ENCODE results near the gene FCN3. TPM values are rescaled to one million over a fixed set of nuclear protein-coding genes. Genes with fewer than 3 reads are reported as not detected.

The FCN3 gene
- total RNA-seq, 1 donor from 2014 or later: not detected

DNA sequence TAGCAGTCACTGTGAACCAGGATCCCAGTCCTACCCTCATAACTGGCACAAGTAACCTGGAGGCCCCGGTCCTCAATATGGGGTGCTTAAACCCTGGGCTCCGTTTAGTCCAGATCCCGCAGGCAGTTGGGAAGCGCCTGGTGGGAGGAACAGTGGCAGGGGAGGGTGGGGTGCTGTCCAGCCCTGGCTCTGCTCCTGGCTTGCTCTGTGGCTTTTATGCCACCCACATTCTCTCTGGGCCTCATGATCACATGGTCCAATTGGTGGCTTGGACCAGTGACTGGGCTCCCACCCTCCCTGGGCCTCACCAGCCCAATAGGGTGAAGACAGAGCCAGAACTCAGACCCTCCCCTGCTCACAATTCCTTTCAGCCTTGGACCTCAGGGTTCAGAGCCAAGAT, 5.6 kb upstream of the FCN3 start:
- no peak for DNase-seq

DNA sequence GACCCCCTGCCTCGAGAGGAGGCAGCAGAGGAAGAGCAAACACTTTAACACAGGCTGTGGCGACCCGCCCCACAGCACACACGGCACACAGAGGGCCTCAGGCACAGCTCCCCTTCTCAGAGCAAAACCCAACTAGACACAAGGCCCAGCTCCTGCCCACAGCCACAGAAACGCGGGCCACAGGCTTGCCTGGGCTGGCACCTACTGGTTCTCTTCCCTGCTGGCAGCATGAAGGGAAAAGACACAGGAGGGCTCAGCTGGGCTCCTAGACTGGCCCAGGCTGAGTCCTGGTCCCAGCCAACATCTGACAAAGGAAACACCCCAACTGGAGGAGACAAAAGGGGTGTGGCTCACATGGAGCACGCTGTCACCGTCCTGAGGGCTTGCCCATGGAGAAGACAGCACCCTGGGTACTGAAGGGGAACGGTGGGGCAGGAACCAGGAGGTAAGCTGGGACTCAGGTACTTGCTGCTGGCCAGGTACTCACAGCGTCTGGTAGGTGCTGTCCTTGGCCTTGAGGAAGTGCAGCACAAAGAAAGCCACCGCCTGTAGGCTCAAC, 5.0 kb upstream of the FCN3 start:
- no peak for DNase-seq

DNA sequence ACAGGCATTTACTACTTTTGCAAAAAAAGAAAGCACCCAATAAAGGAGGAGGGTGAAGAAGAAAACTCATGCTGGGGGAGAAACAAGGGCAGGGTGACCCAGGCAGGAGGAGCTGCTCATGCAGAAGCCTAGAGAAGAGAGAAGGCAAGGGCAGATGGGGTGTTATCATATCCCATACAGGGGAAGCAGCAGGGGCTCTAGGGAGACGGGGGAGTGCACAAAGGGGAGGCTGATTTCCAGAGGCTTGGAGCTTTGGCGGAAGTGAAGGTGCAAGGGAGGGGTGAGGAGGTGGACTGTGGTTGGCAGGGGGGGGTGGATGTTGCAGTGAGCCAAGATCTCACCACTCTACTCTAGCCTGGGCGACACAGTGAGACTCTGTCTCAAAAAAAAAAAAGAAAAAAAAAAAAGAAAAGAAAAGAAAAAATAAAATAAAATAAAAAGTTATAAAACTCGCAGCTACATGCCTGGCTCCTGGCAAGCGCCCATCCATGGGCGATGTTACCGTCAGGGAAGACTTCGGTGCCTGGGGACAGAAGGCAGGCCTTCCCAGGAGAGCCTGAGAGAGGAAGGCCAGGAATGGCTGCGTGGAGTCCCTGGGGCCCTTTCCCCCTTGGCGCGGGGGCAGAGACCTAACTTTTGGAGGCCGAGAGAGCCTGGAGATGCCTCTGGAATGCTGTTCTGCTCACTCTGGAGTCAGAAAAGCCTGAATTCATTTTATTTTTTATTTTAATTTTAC, 3.3 kb upstream of the FCN3 start:
- no peak for DNase-seq

DNA sequence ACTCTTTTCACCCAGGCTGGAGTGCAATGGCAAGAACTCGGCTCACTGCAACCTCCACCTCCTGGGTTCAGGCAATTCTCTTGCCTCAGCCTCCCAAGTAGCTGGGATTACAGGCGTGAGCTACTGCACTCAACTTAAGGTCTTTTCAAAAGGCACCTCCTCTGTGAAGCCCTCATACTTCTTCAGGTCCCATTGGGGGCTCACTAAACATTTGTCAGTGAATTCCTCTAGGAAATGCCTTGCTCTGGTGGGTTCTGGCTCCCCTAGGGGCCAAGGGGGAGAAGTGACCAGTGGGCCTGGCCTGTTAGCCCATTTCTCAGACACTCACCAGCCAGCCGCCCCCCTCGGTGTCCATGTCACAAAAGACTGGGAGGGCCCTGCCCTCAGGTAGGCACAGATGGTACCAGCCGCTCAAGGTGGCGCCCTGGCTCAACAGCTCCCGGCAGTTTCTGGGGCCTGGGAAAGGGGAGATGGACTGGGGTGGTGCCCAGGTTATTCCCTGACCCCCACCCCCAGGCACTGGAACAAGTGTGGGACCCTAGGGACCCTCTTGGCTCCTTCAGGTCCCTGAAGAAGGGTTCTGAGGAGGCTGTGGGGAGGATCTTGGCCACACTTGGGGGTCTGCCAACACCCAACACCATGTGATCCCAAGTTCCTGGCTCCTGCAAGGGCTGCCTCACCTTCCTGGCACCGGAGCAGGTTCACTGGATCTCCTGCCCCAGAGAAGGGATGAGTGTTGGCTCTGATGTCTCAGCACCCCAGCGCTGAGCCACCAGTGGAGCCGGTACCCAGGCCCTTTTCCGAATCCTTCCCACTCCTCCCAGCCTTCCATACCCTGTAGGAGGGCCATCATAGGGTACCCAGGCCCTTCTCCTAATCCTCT, 1.6 kb downstream of the FCN3 start:
- no peak for DNase-seq

DNA sequence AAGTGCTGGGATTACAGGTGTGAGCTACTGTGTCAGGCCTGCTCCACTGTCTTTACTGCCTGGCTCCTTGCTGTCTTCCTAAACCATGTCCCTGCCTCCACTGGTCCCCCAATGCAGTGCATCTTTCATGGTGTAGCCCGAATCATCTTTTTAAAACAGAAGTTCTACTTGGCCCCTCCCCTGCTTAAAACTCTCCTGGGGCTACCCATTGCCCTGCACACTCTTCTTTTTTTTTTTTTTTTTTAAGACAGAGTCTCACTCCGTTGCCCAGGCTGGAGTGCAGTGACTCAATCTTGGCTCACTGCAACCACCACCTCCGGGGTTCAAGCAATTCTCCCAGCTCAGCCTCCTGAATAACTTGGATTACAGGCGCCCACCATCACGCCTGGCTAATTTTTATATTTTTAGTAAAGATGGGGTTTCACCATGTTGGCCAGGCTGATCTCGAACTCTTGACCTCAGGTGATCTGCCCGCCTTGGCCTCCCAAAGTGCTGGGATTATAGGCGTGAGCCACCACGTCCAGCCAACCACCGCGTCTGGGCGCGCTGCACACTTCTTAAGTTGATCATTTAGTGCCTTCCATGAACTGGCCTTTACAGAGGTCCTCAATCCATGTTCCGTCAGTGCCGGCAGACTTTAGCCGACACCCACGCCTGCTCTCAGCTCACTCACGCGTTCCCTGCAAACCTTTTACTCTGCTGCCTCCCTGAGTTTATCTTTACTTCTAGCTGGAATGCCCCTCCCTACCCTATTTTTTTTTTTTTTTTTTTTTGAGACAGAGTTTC, 2.4 kb downstream of the FCN3 start:
- DNase-seq: no peak

DNA sequence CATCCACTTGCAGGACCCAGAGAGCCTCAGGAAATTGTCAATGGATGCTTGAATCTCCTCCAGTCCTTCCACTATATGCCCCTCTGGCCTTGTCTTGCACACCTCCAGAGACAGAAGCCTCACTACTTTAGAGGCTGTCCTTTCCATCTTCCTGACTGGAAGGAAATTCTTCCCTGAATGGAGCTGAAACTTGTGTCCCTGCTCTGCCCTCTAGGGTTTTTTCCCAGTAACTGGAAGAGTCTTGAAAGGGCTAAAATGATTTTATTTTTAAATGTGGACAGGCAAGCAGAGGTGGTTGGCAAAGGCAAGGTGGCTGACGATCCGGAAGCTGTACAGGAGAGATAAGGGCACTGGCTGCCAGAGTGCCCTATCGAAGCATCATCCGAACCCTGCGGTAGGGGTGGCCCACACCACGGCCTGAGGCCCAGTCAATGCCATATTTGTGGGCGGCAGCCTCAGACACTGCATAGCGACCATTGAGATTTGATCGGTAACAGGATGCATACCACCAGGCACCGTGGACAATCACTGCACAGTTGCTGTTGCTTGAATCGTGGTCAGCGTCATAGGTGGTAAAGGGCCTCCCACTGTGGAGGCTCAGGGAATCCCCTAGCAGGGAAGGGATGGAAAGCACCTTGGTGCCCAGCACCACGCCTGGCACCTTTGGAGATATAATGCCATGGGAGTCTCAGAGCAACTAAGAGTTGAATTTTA, 5.6 kb downstream of the FCN3 start:
- peak; percentile 46 for DNase-seq

DNA sequence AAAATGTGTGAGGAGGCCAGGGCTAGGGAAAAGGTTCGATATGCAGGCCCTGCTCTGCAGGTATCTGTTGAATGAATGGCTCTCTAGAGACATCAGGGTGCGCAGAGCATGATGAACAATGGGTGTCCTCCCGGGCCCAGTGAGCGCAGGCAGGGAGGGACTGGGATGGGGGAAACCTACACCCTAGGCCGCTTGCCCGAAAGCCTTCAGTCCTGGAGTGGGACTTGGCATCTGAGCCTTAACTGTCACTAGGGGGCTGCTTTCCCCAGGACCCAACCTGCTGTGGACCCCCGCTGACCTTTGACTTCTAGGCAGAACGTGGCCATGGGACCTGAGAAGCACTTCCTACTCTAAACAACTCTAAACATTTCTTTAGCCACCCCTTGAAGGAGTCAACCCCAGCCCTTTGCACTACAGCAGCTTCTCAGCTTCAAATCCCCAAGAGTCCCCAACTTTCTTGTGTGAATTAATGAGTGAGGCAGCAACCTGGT, 7.4 kb downstream of the FCN3 start:
- no peak for DNase-seq

DNA sequence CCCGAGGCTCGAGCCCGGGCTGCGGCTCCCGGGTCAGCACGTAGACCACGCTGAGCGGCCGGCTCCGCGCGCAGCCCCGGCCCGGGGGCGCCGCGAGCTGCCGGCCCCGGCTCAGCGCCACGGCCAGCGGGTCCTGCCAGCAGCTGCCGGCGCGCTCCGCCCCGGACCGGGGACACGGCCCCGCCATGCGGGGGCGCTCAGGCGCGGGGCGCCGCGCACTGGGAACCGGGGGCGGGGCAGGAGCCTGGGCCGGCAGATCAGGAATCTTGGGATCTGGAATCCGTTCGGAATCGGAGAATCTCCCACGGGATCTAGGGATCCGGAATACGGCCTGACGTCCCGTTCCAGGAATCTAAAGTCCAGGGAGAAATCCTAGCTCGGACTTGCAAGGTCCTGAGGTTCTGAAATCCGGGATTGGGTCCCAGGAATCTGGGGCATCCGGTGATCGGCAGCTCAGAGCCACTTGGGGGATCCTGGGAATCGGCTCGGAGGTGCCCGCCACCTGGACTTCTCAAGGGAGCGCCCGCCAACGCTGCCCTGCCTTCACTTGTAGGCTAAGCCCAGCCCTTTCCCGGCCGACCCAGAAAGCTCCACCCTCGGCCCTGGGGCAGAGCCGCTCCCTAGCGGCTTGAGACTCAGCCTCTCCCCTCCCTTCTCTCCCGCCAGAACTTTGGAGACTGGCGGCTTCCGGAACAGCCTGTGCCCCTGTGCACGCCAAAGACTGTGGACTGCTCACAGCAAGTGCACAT, 8.0 kb downstream of the FCN3 start, which contains the start of gene MAP3K6:
Gene MAP3K6, minus strand, starts transcription at position 551 of the 749 bp plus-strand sequence. Its CDS starts 364 bp downstream, at position 187.
- peak; percentile 79 for DNase-seq

DNA sequence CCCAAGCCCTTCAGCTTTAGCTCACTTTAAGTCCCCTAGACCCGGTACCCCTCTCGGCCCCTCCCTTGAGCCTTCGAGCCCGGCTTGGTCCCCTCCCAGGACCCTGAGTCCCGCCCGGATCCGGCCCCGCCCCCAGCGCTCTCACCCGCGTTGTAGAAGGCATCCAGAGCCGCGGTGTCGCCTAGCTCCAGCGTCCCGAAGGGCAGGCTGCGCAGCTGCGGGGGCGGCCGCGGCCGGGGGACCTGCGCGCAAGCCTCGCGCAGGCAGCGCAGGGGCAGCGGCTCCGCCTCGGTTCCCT, 8.6 kb downstream of the FCN3 start:
- DNase-seq: peak; percentile 81

DNA sequence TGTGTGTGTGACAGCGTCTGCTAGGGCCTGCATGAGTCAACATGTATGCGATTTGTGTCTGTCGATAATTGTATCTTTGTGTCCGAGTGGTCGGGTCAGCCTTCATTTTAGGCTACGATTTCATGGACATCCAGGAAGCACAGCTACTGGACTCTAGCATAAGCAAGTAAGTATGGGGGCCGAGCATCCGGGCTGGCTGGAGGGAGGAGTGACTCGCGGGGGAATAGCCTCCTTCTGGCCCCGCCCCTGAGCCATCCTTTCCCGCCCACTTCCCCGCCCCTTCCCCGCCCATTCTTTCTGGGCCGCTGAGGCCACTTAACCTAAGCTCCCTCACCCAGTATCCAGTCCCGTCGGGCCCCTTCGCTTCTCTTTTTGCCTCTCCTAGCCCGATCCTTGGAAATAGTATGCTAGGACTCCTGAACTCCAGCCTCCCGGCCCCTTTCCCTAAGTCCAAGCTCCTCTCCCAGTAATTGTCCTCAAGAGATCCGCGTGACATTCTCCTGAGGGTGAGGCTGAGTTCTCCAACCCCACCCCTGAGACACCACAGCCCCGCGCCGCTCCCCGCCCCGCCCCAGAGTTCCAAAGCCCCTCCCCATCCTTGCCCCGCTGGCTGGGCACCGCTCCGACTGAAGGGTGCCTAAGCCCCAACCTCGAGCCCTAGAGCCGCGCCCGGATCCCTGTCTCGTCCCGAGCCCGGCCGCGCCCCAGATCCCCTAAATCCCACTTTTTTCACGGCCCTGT, 9.1 kb downstream of the FCN3 start:
- peak; percentile 90 for DNase-seq

DNA sequence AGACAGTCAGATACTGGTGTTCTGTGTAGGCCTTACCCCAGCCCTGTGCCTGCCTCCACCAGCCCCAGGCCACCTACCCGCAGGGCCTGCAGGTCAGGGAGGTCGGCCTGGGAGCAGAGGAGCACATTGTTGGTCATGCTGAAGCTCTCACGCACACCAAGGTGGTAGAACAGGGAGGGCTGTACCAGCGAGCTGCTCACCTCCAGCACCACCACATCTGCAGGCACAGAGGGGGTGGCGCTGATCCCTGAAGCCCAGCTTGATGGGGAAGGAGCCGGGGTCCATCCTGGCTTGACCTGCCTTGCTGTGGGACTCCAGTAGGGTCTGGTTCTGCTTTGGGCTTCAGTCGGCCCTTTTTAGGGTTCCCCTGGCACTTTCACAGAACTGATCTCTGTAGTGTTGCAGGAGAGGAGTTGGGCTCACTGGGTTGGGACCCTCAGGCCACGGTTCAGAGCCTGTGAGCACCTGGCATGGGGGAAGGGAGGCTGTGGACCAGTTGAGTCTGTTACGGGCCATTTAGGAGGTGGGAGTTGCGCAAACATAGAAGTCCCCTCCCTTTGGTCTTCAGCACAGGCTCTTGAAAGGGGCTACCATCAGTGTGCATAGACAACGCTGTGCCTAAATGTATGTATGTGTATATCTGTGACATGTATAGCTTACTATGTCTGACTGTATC, 9.8 kb downstream of the FCN3 start:
- DNase-seq: no peak

DNA sequence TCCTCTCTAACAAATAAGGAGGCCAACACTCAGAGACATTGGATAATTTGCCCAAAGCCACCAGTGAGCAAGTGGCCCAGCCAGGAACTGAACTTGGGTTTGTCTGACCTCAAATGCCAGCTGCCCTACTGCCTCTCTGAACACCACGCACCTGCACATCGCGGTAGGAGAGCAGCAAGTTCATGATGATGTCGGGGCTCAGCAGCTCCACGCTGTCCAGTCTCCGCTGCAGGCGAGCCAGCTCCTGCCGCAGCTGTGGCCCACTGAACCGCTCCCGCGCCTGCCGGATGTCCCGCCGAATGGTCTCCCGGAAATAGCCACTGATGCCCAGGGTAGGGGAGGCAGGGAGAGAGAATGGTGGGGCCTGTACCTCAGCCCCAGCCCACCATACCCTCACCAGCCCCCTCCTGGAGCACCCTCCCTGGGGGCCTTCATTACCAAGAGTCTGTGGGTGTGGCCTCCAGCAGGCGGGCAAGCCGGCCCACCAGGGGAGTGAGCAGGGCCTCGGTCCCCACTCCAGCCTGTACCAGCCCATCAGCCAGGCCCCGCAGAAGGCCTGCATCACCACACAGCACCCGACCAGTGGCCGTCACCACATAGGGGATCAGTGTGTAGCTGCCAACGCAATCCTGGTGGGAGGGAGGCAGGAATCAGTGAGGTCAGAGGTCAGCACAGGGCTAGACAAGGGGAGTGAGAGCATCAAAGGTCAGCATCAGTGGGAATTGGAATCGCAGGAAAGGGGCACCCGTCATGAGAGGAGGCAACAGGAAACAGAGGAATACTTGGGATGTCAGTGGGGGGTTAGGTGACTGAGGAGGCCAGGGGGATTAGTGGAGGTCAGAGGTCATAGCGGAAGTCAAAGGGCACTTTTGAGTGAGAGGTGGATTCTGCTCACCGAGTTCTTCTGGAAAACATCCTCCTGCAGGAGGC, 10.6 kb downstream of the FCN3 start:
- no peak for DNase-seq

DNA sequence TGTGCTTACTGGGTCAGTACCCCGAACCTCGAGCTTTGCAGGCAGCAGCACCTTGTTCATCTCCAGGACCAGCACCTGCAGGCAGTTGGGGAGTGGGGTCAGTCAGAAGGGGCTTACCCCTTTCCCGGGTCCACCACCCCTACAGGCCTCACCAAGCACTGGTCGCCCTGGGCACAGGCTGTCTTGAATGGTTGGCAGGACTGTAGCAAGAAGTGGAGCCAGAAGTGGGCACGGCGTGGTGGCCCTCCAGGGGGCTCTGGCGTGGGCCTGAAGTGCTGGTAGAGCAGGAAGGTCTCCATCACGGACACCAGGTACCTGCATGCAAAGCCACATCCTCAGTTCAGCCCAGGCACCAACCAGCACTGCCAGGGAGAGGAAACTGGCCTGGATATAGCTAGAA, 13.1 kb downstream of the FCN3 start:
- no peak for DNase-seq

DNA sequence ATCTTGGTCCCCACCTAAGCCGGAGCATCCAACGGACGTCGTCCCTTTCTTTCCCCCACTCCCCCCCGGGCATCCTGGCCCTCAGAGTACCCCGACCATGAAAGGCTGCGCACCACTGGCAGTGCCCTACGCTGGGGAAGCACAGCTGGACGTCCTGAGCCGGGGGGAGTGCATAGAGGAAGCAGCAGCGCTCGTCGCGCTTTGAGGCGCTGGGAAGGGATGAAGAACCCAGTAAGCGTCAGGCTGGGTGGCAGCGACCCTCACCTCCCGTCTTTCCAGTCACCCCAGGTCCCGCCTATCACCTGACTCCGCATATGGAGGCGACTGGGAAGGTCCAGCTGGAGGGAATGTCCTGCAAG, 13.6 kb downstream of the FCN3 start:
- no peak for DNase-seq

DNA sequence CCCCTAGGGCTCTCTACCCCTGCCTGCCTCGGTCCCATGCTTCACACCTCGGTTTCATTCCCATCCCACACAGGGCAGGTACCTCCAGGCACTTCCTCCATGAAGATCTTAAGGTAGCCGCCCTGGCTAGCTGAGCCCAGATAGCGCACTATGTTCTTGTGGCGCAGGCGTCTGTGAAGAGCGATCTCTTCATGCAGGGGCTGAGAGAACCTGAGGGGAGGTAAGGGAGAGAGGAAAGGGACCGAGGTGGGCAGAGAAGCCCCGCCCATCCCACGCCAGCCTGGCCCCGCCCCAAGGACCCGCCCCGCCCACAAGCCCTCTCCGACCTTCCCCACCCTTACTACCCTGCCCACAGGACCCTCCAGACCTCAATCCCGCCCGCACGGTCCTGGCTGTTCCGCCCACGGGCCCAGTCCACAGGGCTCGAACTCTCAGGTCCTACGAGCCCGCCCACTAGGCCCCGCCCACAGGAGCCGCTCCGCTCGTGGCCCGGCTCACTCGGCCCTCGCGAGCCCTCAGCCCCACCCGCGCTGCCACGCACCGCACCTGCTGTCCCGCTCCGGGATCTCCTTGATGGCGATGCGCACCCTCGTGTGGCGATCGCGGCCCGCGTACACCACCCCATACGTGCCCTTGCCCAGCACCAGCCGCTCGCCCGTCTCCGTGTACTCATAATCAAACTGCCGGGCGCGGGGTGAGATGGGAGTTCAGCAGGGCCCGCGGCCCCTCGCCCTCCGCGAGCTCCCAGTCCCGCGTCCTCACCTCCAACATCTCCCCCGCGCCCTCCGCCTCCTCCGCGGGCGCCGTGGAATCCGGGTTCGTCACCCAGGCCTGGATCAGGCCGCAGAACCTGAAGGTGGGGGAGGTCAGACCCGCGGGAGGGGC, 14.2 kb downstream of the FCN3 start:
- no peak for DNase-seq

DNA sequence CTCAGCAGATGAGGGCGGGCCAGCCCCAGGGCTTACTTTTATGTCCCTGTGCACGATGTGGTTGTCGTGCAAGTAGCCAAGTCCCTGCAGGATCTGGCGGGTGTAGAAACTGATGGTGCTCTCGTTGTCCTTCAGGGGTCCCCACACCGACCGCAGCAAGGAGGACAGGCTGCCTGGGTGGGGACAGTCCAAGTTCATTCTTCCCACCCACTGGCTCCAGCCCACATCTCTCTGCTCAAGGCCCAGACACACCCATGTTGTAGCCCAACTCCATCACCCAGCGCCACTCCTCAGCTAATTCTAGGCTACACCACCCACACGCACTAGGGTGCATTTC, 14.8 kb downstream of the FCN3 start:
- DNase-seq: no peak

DNA sequence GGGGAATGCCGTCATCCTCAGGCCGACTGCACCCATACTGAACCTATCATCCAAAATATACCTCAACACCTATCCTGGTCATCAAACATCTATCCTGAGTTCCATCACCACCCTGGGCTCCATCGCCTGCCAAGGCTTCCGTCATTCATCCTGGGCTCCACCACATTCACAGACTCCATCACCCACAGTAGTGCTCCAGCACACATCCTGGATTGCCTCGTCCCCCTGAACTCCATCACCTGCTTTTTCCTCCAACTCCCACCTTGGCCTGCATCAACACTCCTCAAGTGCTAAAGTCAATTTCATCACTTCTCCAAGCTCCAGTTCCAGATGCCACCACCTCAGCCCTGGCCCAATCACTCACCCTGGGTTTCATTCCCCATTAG, 15.7 kb downstream of the FCN3 start:
- no peak for DNase-seq

All from dermis blood vessel endothelial cell (primary cell).